NCI-H82 (cell line): Measurements from ENCODE around the gene SPATC1L.

ENCODE experiments used
- DNase-seq: peaks from one replicate; lab custom pipeline; 2025; lab: John Stamatoyannopoulos, UW

SPATC1L gene

DNA sequence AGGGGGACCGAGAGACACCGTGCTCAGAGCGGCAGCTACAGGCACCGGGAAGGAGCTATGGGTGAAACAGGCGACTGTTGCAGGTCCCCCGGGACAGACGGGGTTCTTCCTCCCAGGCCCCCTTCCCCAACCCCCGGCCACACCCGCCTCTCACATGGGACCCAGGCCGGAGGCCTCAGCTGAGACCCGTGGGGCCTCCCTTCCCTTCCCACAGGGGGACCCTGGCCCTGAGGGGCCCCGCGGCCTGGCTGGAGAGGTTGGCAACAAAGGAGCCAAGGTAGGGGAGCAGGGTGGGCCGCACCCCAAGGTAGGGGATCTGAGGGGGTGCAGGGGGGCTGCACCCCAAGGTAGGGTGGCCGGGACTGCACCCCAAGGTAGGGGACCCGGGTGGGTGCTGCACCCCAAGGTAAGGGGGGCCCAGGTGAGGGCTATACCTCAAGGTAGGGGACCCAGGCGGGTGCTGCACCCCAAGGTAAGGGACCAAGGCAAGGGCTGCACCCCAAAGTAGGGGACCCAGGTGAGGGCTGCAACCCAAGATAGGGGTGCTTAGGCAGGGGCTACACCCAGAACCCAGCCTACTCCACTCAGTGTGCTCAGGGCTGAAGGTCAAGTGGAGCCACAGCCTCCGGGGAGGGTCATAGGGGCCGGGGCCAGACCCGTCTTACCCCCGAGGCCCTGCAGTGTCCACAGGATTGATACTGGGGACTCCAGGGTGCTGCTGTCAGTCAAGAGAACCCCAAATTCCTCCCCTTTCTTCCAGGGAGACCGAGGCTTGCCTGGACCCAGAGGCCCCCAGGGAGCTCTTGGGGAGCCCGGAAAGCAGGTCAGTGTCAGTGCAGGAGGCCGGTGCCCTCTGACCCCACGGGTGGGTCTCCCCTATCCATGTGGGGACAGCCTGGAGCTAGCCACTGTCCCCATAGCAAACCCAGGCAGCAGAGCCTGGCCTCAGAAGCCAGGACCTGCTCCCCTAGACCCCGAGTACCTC, 63.7 kb downstream of the SPATC1L start:
- no peak for DNase-seq

DNA sequence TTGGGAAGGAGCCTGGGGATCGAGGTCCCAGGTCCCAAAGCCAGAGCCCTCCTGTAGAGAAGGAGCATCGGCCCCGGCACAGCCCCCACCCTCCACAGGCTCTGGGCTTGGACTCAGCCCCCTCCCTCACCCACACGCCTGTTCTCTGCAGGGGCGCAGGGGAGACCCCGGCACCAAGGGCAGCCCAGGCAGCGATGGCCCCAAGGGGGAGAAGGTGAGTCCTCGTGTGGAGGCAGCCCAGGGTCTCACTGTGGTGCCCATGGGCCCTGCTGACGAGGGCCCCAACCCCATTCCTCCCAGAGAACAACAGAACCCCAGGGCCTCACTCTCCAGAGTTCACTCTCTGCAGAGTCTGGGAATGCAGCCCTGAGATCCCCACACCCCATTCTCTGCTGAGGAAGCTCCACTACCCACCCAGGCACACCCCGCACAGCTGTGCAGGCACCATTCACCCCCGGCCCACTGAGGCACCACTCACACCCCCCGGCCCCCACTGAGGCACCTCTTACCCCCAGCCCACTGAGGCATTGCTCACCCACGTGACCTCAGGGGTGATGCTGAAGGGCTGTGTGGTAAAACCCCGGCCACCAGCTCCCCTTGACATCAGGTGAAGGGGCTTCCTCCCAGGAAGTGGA, 64.5 kb downstream of the SPATC1L start:
- DNase-seq: no peak

- no peak for DNase-seq
Measured at GRCh38 chr21:46119144-46119636, 65.1 kb downstream of the SPATC1L start.

DNA sequence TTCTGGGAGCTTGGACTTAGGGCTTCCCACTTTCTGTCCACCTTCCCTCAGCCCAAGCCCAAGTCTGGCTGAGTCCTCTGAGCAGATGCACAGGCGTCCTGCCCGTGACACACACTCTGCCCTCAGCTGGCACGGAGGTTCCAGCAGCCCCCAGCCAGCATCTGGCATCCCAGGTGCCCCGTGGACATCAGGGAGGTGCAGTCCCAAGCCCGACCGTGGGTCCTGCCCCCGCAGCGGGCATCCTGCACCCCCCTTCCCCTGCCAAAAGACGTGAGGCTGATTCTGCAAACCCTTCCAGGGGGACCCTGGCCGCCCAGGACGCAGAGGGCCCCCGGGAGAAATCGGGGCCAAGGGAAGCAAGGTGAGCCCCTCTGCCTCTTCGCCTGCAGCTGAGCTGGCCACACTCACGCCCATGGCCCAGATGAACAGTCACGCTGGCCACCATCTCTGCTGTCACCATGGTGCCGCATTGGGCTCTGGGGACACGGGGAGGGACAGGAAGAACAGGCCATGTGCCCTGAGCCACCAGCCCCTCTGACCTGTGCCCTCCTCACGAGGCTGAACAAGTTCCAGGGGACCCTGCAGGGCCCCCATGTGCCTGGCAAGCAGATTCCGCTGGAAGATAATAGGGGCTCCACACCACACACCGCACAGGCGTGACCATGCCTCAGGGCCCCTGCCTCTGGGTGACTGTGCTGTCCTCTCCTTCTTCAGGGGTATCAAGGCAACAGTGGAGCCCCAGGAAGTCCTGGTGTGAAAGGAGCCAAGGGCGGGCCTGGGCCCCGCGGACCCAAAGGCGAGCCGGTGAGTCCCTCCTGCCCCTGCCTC, 65.7 kb downstream of the SPATC1L start:
- no peak for DNase-seq

GRCh38 chr21:46117586-46118315, 66.5 kb downstream of the SPATC1L start:
- no peak for DNase-seq

DNA sequence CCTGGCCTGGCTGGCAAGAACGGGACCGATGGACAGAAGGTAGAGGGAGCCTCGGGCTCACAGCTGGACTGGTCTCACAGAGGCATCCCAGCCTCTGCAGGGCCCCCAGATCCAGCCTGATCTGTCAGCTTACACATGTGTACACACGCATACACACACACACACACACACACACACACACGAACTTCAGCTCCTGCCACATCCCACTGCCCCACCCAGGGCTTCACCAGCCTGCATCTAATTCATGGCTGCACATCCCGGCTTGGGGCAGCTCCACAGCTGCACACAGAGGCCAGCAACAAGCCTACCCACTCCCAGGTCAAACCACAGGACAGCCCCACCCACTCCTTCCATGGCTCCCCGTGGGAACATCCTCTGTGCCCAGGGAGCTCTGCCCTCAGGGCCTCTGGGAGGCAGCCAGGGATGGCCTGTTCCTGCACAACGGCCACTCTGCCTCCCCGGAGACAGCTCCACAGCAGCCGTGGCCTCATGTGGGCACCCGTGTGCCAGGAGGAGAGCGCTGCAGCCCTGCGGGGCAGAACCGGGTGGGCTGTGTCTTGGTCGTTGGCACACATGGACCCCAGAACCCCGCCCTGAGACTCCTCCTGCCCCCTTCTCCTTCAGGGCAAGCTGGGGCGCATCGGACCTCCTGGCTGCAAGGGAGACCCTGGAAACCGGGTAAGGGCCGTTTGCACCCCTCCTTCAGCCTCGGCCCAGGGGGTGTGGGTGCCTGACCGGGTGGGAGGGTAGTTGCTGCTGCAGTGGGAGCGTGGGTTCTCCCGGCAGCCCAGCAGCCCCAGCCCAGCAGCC, 67.3 kb downstream of the SPATC1L start:
- no peak for DNase-seq

- no peak for DNase-seq
Measured at GRCh38 chr21:46116189-46116775, 68.0 kb downstream of the SPATC1L start.

DNA sequence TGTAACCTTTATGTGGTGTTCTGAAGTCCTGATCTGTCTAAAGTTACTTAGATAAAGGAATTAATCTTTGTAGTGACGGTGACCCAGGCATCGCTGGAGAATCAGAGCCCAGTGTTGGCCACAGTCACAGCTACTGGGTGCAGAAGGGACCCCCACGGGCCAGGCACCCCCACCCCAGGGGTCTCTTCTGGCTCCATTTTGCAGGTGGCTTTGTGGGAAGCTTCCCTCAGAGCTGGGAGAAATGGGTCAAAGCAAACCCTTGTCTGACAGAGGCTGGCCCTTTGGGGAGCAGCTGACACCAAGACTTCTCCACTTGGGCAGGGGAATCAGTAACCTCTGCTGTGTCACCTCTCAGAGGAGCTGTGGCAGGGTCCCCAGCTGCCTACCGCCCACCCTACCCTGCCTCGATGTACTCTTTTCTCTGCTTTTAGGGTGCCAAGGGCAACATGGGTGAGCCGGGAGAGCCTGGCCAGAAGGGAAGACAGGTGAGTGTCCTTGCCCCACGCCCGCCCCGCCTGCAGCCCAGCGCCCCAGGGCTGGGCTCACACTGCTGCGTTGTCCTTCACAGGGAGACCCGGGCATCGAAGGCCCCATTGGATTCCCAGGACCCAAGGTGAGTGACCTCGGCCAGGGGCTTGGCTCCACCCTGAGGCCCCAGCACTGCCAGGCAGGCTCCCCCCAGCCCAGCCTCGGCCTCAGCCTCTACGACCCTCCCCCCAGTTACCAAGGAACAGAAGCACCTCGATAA, 68.6 kb downstream of the SPATC1L start:
- DNase-seq: no peak

- no peak for DNase-seq
Measured at GRCh38 chr21:46114963-46115362, 69.3 kb downstream of the SPATC1L start.

GRCh38 chr21:46113497-46114176, 70.6 kb downstream of the SPATC1L start:
- DNase-seq: no peak

DNA sequence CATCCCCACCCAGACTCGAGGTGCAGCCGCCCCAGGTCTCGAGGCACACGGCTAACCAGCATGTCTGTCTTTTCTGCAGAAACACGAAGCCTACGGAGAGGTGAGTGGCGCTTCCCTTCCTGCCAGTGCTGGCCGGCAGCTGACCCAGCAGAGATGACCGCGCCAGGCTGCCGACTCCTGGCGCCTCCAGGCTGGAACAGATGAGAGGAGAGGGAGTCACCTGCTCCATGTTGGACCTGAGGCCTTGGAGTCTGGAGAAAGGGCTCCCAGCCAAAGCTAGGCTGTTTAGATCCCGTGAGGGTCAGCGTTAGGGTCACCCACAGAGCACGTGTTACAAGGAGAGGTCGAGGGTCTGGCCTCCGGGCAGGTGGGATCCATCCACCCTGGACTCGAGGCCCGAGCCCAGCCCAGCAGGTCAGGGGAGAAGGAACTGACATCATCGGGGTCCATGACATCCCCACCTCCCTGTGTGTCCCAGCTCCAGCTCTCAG, 71.5 kb downstream of the SPATC1L start:
- DNase-seq: no peak

DNA sequence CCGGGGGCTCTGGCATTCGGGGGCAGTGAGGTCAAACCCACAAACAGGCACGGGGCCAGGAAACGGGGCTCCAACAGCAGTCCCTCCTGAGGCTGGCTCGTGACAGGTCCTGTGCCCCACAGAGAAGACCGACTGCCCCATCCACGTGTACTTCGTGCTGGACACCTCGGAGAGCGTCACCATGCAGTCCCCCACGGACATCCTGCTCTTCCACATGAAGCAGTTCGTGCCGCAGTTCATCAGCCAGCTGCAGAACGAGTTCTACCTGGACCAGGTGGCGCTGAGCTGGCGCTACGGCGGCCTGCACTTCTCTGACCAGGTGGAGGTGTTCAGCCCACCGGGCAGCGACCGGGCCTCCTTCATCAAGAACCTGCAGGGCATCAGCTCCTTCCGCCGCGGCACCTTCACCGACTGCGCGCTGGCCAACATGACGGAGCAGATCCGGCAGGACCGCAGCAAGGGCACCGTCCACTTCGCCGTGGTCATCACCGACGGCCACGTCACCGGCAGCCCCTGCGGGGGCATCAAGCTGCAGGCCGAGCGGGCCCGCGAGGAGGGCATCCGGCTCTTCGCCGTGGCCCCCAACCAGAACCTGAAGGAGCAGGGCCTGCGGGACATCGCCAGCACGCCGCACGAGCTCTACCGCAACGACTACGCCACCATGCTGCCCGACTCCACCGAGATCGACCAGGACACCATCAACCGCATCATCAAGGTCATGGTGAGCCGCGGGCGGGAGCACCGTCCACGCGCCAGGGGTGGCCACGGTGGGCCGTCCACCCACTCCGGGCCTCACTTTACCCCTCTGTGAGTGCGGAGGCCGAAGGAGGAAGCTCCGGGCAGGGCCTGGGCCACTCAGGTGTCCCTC, 72.2 kb downstream of the SPATC1L start:
- no peak for DNase-seq

GRCh38 chr21:46111193-46111571, 73.1 kb downstream of the SPATC1L start:
- no peak for DNase-seq
